GM08714 (cell line): ENCODE measurements around the gene HADHA.
"Not testable (repeated sequence)": the region's sequence is repeated elsewhere in the genome, so short reads cannot be mapped to it uniquely, and the experiment has no call there.

Experiments
- H3K4me3 ChIP-seq: fragments of 200-500 bp; sonication (Bioruptor generic); 2 replicates; pipeline ENCODE4 v1.5.1; 2014; ENCODE audit warnings: mild to moderate bottlenecking, low read length, inconsistent platforms
- ZNF274 ChIP-seq: IDR thresholded peaks from 2 replicates; pipeline ENCODE4 v1.6.1; 2012; ENCODE audit warnings: mild to moderate bottlenecking, low read depth, low read length

HADHA gene

GRCh38 chr2:26178746-26179436 is 65.5 kb downstream of the HADHA start:
- peak overlapping the region; percentile 10; the same call in 1 of the 2 replicates for H3K4me3 ChIP-seq
- TF ChIP-seq ZNF274: no peak

GRCh38 chr2:26178246-26178645 is 66.2 kb downstream of the HADHA start:
- no peak overlapping the region for H3K4me3 ChIP-seq
- no peak for TF ChIP-seq ZNF274

GRCh38 chr2:26177122-26177521 is 67.3 kb downstream of the HADHA start:
- TF ChIP-seq ZNF274: no peak
- H3K4me3 ChIP-seq: no peak overlapping the region

- no peak for TF ChIP-seq ZNF274
- H3K4me3 ChIP-seq: no peak overlapping the region
Measured at GRCh38 chr2:26176279-26176615, 68.2 kb downstream of the HADHA start.

- no peak for TF ChIP-seq ZNF274
- no peak overlapping the region for H3K4me3 ChIP-seq
Measured at GRCh38 chr2:26175466-26176278, 68.8 kb downstream of the HADHA start.

- no peak overlapping the region for H3K4me3 ChIP-seq
Measured at GRCh38 chr2:26174691-26175465, 69.6 kb downstream of the HADHA start.

GRCh38 chr2:26173776-26174482 is 70.5 kb downstream of the HADHA start:
- H3K4me3 ChIP-seq: no peak overlapping the region
- no peak for TF ChIP-seq ZNF274

More at GRCh38 chr2:26174691-26175465, 69.6 kb downstream of the HADHA start:
- no peak for TF ChIP-seq ZNF274

GRCh38 chr2:26172871-26173775 is 71.3 kb downstream of the HADHA start, which contains the start of gene GAREM2:
Gene GAREM2 (plus strand): TSS chr2:26173088. CDS start chr2:26173221, 133 bp downstream.
- no peak for TF ChIP-seq ZNF274
- peak within 1 kb of the TSS; percentile 38; the same call in 1 of the 2 replicates for H3K4me3 ChIP-seq

GRCh38 chr2:26172189-26172870 is 72.1 kb downstream of the HADHA start:
- no peak for TF ChIP-seq ZNF274
- no peak overlapping the region for H3K4me3 ChIP-seq

- no peak for TF ChIP-seq ZNF274
Measured at GRCh38 chr2:26170795-26171194, 73.6 kb downstream of the HADHA start.

GRCh38 chr2:26169681-26170414 is 74.6 kb downstream of the HADHA start:
- H3K4me3 ChIP-seq: no peak overlapping the region
- no peak for TF ChIP-seq ZNF274

More at GRCh38 chr2:26170795-26171194, 73.6 kb downstream of the HADHA start:
- H3K4me3 ChIP-seq: no peak overlapping the region

- no peak overlapping the region for H3K4me3 ChIP-seq
- TF ChIP-seq ZNF274: no peak
Measured at GRCh38 chr2:26169226-26169625, 75.2 kb downstream of the HADHA start.

GRCh38 chr2:26168785-26169184 is 75.6 kb downstream of the HADHA start:
- no peak for TF ChIP-seq ZNF274

GRCh38 chr2:26166541-26166940 is 77.9 kb downstream of the HADHA start:
- not testable (repeated sequence) for H3K4me3 ChIP-seq

More at GRCh38 chr2:26168785-26169184, 75.6 kb downstream of the HADHA start:
- H3K4me3 ChIP-seq: no peak overlapping the region
